ENCODE measurements around the gene DDX10. TPM values are rescaled to one million over a fixed set of nuclear protein-coding genes. Genes with fewer than 3 reads are reported as not detected.

DDX10 gene
- total RNA-seq, 1 experiment from 2014 or later, result 78.3 TPM

DNA sequence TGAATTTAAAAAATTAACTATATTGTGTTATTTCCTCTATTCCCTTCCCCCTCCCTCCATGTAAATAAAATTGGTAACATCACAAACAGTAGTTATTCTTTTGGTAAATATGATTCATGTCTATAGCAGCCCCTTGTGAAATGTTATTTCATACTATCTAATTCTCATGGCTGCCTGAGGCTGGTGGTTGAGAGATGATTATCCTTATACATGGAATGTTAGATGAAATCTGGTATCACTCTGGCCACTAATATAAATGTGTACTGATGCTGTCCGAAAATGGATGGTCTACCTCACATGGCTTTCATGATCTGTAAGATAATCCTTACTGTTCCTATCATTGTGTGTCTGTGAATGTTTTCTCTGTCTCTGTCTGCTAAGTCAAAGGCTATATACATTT lies 46.3 kb upstream of the DDX10 start:
- Histone ChIP-seq H3K36me3 (ENCODE audit: control insufficient read depth, insufficient read depth, low read length) (no peaks in the 10 kb centered on the region), H3K4me3 (ENCODE audit: low read depth, low read length) (no peak overlapping the region), H3K9me3 (peaks cover 3% of the 10 kb centered on the region; the same call in 1 of the 2 replicates), H3K4me1 (peaks cover 10% of the 10 kb centered on the region; the same call in 1 of the 2 replicates), H3K27me3 (replicated peaks; ENCODE audit: control insufficient read depth, insufficient read depth, low read length) (no peaks in the 10 kb centered on the region)
- DNase-seq, result no peak
- ChIA-PET CTCF (no interaction called here), POLR2A (no interaction called here)
- Mint-ChIP-seq H3K9me3 (ENCODE audit: unreplicated experiment) (no peaks in the 10 kb centered on the region), H3K27ac (ENCODE audit: unreplicated experiment) (no peak overlapping the region), H3K27me3 (ENCODE audit: insufficient read depth, unreplicated experiment) (no peaks in the 10 kb centered on the region), H3K4me1 (ENCODE audit: low read depth, unreplicated experiment) (peaks cover 18% of the 10 kb centered on the region), H3K36me3 (ENCODE audit: insufficient read depth, unreplicated experiment) (no peaks in the 10 kb centered on the region), H3K4me3 (ENCODE audit: unreplicated experiment) (no peak overlapping the region)
- no peak for TF ChIP-seq CTCF (IDR thresholded peaks at IDR 0.05; ENCODE audit: insufficient read depth in 1 of 2, low read depth in 1 of 2, low read length in 1 of 2, severe bottlenecking in 1 of 2, unreplicated experiment in 1 of 2)
- intact Hi-C loops (cut with micrococcal nuclease; ENCODE audit: unreplicated experiment), result no loop called here
- no TSS peak for BruUV-seq (replicated peaks)

- CTCF ChIA-PET, result no interaction called here
- POLR2A ChIA-PET, result no interaction called here
- Histone ChIP-seq H3K4me1 (peaks cover 9% of the 10 kb centered on the region; the same call in 1 of the 2 replicates), H3K36me3 (ENCODE audit: control insufficient read depth, insufficient read depth, low read length) (no peaks in the 10 kb centered on the region), H3K9me3 (peaks cover 3% of the 10 kb centered on the region; the same call in 1 of the 2 replicates), H3K4me3 (ENCODE audit: low read depth, low read length) (no peak overlapping the region), H3K27me3 (replicated peaks; ENCODE audit: control insufficient read depth, insufficient read depth, low read length) (no peaks in the 10 kb centered on the region)
- no peaks in the 10 kb centered on the region for H3K36me3 Mint-ChIP-seq (ENCODE audit: insufficient read depth, unreplicated experiment)
- H3K4me3 Mint-ChIP-seq (ENCODE audit: unreplicated experiment), result no peak overlapping the region
- peaks cover 18% of the 10 kb centered on the region for H3K4me1 Mint-ChIP-seq (ENCODE audit: low read depth, unreplicated experiment)
- no peak overlapping the region for H3K27ac Mint-ChIP-seq (ENCODE audit: unreplicated experiment)
- peaks cover 11% of the 10 kb centered on the region for H3K9me3 Mint-ChIP-seq (ENCODE audit: unreplicated experiment)
- TF ChIP-seq CTCF (IDR thresholded peaks at IDR 0.05; ENCODE audit: insufficient read depth in 1 of 2, low read depth in 1 of 2, low read length in 1 of 2, severe bottlenecking in 1 of 2, unreplicated experiment in 1 of 2), result no peak
- BruUV-seq (replicated peaks), result no TSS peak
- intact Hi-C loops (cut with micrococcal nuclease; ENCODE audit: unreplicated experiment), result no loop called here
- peaks cover 2% of the 10 kb centered on the region for H3K27me3 Mint-ChIP-seq (ENCODE audit: insufficient read depth, unreplicated experiment)
- DNase-seq, result no peak
Observed at GRCh38 chr11:108620958-108621772, 43.7 kb upstream of the DDX10 start.

DNA sequence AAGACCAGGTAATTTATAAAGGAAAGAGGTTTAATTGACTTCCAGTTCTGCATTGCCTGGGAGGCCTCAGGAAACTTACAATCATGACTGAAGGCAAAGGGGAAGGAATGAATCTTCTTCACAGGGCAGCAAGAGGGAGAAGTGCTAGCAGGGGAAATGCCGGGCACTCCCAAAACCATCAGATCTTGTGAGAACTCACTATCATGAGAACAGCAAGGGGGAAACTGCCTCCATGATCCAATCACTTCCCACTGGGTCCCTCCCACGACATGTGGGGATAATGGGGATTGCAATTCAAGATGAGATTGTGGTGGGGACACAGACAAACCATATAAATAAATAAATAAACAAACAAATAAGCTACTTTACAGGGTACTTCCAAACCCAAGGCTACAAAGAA lies 42.5 kb upstream of the DDX10 start:
- no peak for DNase-seq
- Histone ChIP-seq H3K27me3 (replicated peaks; ENCODE audit: control insufficient read depth, insufficient read depth, low read length) (no peaks in the 10 kb centered on the region), H3K36me3 (ENCODE audit: control insufficient read depth, insufficient read depth, low read length) (no peaks in the 10 kb centered on the region), H3K9me3 (peaks cover 7% of the 10 kb centered on the region; the same call in 1 of the 2 replicates), H3K4me3 (ENCODE audit: low read depth, low read length) (no peak overlapping the region), H3K4me1 (no peaks in the 10 kb centered on the region)
- Mint-ChIP-seq H3K4me1 (ENCODE audit: low read depth, unreplicated experiment) (peaks cover 18% of the 10 kb centered on the region), H3K9me3 (ENCODE audit: unreplicated experiment) (peaks cover 15% of the 10 kb centered on the region), H3K27me3 (ENCODE audit: insufficient read depth, unreplicated experiment) (peaks cover 2% of the 10 kb centered on the region), H3K27ac (ENCODE audit: unreplicated experiment) (no peak overlapping the region), H3K4me3 (ENCODE audit: unreplicated experiment) (no peak overlapping the region), H3K36me3 (ENCODE audit: insufficient read depth, unreplicated experiment) (no peaks in the 10 kb centered on the region)
- intact Hi-C loops (cut with micrococcal nuclease; ENCODE audit: unreplicated experiment), result no loop called here
- no peak for TF ChIP-seq CTCF (IDR thresholded peaks at IDR 0.05; ENCODE audit: insufficient read depth in 1 of 2, low read depth in 1 of 2, low read length in 1 of 2, severe bottlenecking in 1 of 2, unreplicated experiment in 1 of 2)
- CTCF ChIA-PET, result no interaction called here
- BruUV-seq (replicated peaks), result no TSS peak
- POLR2A ChIA-PET, result interaction anchor here (0.6 kb wide), 1 partner anchor 502 kb away, joined by 3 read pairs; no protein-coding TSS in a partner anchor

Data from Caco-2 (cell line).